Measurements from ENCODE around the gene MYO18B.

MYO18B gene

GRCh38 chr22:25942115-25942855, 200.3 kb downstream of the MYO18B start:
- in situ Hi-C loops (cut with HindIII; ENCODE audit: low sequenced_read_pairs): no loop called here
- DNase-seq (ENCODE audit: low read depth): no peak
- H3K4me3 ChIP-seq (ENCODE audit: low read depth, low read length): no peak overlapping the region
- TF ChIP-seq CTCF (IDR thresholded peaks at IDR 0.05; ENCODE audit: low read depth, low read length, missing control alignments): no peak

- DNase-seq (ENCODE audit: low read depth): no peak
- TF ChIP-seq CTCF (IDR thresholded peaks at IDR 0.05; ENCODE audit: low read depth, low read length, missing control alignments): no peak
Observed at GRCh38 chr22:25942856-25943411, 200.9 kb downstream of the MYO18B start.

GRCh38 chr22:25950111-25950510, 208.1 kb downstream of the MYO18B start:
- TF ChIP-seq CTCF (IDR thresholded peaks at IDR 0.05; ENCODE audit: low read depth, low read length, missing control alignments): no peak
- DNase-seq (ENCODE audit: low read depth): no peak
- in situ Hi-C loops (cut with HindIII; ENCODE audit: low sequenced_read_pairs): no loop called here
- no peak overlapping the region for H3K4me3 ChIP-seq (ENCODE audit: low read depth, low read length)

More at GRCh38 chr22:25942856-25943411, 200.9 kb downstream of the MYO18B start:
- in situ Hi-C loops (cut with HindIII; ENCODE audit: low sequenced_read_pairs): no loop called here
- H3K4me3 ChIP-seq (ENCODE audit: low read depth, low read length): no peak overlapping the region

GRCh38 chr22:25953276-25953675, 211.3 kb downstream of the MYO18B start:
- TF ChIP-seq CTCF (IDR thresholded peaks at IDR 0.05; ENCODE audit: low read depth, low read length, missing control alignments): no peak
- no peak overlapping the region for H3K4me3 ChIP-seq (ENCODE audit: low read depth, low read length)
- in situ Hi-C loops (cut with HindIII; ENCODE audit: low sequenced_read_pairs): no loop called here
- no peak for DNase-seq (ENCODE audit: low read depth)

GRCh38 chr22:25953919-25954318, 211.9 kb downstream of the MYO18B start:
- H3K4me3 ChIP-seq (ENCODE audit: low read depth, low read length): no peak overlapping the region
- in situ Hi-C loops (cut with HindIII; ENCODE audit: low sequenced_read_pairs): no loop called here
- DNase-seq (ENCODE audit: low read depth): no peak
- no peak for TF ChIP-seq CTCF (IDR thresholded peaks at IDR 0.05; ENCODE audit: low read depth, low read length, missing control alignments)

- no peak overlapping the region for H3K4me3 ChIP-seq (ENCODE audit: low read depth, low read length)
- in situ Hi-C loops (cut with HindIII; ENCODE audit: low sequenced_read_pairs): no loop called here
- no peak for TF ChIP-seq CTCF (IDR thresholded peaks at IDR 0.05; ENCODE audit: low read depth, low read length, missing control alignments)
- DNase-seq (ENCODE audit: low read depth): no peak
Observed at GRCh38 chr22:25955323-25955722, 213.3 kb downstream of the MYO18B start.

Measured in astrocyte of the cerebellum (primary cell).